Transverse colon (tissue), 4 donors: Measurements from ENCODE around the gene MPV17L2.

Source experiments
- CTCF ChIP-seq, 5 experiments: fragments of 200-600 bp in 3 of 5; fragments of 450-650 bp in 2 of 5; sonication (generic) in 3 of 5; IDR thresholded peaks; 1 replicate in 2 of 5; 2 replicates in 3 of 5; pipeline ENCODE4 v1.5.1; 2016 to 2017; ENCODE audit warnings: antibody characterized with exemption in 5 of 5, inconsistent platforms in 3 of 5, mild to moderate bottlenecking in 2 of 5, moderate library complexity in 1 of 5
- EP300 ChIP-seq: sonication (generic); formaldehyde crosslinking; IDR thresholded peaks from one replicate; pipeline ENCODE4 v1.6.1; 2017; ENCODE audit warnings: antibody characterized with exemption, low read depth
- POLR2A ChIP-seq: fragments of 450-650 bp; IDR thresholded peaks from one replicate; pipeline ENCODE4 v1.6.1; 2016; ENCODE audit warnings: antibody characterized with exemption, mild to moderate bottlenecking, moderate library complexity
- POLR2AphosphoS5 ChIP-seq, 3 donors: sonication (generic); formaldehyde crosslinking; IDR thresholded peaks; one replicate each; pipeline ENCODE4 v1.6.1; 2016; ENCODE audit warnings: antibody characterized with exemption in 3 of 3

- TF ChIP-seq POLR2AphosphoS5 (IDR thresholded peaks at IDR 0.05) = no peak
- TF ChIP-seq CTCF (IDR thresholded peaks at IDR 0.05) = no peak
- TF ChIP-seq POLR2A = no peak
- TF ChIP-seq EP300 = no peak
Measured at GRCh38 chr19:18203408-18203862, 10.4 kb downstream of the MPV17L2 start.
